ENCODE measurements around the gene GPC6.

GPC6 gene

DNA sequence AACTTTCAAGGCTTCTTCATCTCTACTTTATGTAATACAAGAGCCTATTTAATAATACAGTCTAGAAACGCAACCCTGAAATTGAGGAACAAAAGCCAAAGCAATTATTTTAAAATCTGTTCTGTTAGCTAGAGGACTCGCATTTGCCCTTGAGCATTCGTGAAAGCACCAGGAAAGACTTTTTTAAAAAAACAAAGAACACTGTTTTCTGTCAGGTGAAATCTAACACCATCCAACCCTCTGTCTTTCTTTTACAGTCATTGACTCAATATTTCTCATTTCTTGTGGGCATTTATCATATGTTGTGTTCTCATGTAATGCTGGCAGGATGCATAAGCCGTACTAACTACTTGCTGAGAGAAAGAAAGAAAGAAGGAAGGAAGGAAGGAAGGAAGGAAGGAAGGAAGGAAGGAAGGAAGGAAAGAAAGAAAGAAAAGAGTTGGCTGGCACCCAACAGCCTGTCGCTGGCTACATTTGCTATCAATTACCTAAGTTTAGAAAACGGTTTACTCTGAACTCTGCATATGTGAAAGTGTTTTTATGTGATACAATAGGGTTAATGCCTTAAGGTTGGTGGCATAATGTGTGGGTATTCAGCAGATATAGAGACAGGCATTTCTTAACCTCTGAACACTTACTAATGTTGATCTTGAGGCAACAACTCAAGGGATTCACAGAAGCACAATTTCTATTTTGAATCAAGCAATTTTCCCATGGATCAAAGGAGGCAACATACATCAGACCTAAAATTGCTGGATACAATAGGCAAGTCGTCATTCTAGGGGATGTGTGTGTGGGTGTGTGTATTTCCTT lies 807.4 kb downstream of the GPC6 start:
- no peaks in the 10 kb centered on the region for H3K4me1 ChIP-seq (ENCODE audit: control insufficient read depth, insufficient read depth, low read length)
- no peaks in the 10 kb centered on the region for H3K9me3 ChIP-seq (ENCODE audit: control insufficient read depth, insufficient read depth, low read depth, low read length)
- no peak overlapping the region for H3K27ac ChIP-seq (ENCODE audit: extremely low read depth, low read depth, low read length)
- no peaks in the 10 kb centered on the region for H3K36me3 ChIP-seq (ENCODE audit: control insufficient read depth in 2 of 2, insufficient read depth in 1 of 2, low read length in 2 of 2)
- TF ChIP-seq ZNF473 (tag by site-specific recombination; IDR thresholded peaks at IDR 0.05) (no peak), ZNF366 (tag by site-specific recombination; conservative IDR thresholded peaks at IDR 0.05) (peak; percentile 84), TRIM28 (IDR thresholded peaks at IDR 0.05; ENCODE audit: borderline replicate concordance, low read length) (peak; percentile 79)
- POLR2A ChIA-PET: no interaction called here
- H3K4me3 ChIP-seq (ENCODE audit: low read depth, low read length): no peak overlapping the region
- CTCF ChIA-PET: no interaction called here

DNA sequence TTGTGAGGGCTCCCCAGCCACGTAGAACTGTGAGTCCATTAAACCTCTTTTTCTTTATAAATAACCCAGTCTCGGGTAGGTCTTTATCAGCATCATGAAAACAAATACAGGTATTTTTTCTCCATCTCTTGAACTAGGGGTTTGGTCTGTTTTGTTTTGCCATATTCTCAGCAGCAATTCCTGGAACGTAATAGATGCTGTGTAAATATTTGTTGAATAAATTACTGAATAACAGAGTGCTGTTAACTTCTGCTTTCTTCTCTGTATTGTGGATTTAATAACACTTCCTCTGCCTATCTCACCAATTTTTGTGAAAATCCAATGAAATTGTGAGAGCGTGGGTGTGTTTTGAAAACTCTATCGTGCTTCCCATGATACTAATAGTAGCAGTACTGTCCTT lies 823.4 kb downstream of the GPC6 start:
- POLR2A ChIA-PET: no interaction called here
- no peak overlapping the region for H3K4me3 ChIP-seq (ENCODE audit: low read depth, low read length)
- CTCF ChIA-PET: no interaction called here

GRCh38 chr13:94050686-94051085 lies 824.1 kb downstream of the GPC6 start:
- POLR2A ChIA-PET: no interaction called here
- TF ChIP-seq TRIM28 (IDR thresholded peaks at IDR 0.05; ENCODE audit: borderline replicate concordance, low read length) (0 out of 2 replicates have a peak, but pooled peaks have one; percentile 15), TCF7L2 (IDR thresholded peaks at IDR 0.05; ENCODE audit: borderline replicate concordance, low read depth, low read length) (no peak), GLIS2 (tag by site-specific recombination; IDR thresholded peaks at IDR 0.05) (no peak), ZNF433 (tag by site-specific recombination; IDR thresholded peaks at IDR 0.05; ENCODE audit: low read depth) (no peak), ZSCAN23 (tag by site-specific recombination; IDR thresholded peaks at IDR 0.05) (no peak)
- CTCF ChIA-PET: interaction anchor here (0.6 to 1.0 kb wide), 2 partner anchors 14 to 80 kb away, joined by 3 read pairs; no protein-coding TSS in a partner anchor
- Histone ChIP-seq H3K36me3 (ENCODE audit: control insufficient read depth in 2 of 2, insufficient read depth in 1 of 2, low read length in 2 of 2) (no peaks in the 10 kb centered on the region), H3K27ac (ENCODE audit: extremely low read depth, low read depth, low read length) (no peak overlapping the region), H3K4me1 (ENCODE audit: control insufficient read depth, insufficient read depth, low read length) (no peaks in the 10 kb centered on the region), H3K4me3 (ENCODE audit: low read depth, low read length) (no peak overlapping the region), H3K9me3 (ENCODE audit: control insufficient read depth, insufficient read depth, low read depth, low read length) (no peaks in the 10 kb centered on the region)

More for the DNA sequence above, 823.4 kb downstream of the GPC6 start:
- no peaks in the 10 kb centered on the region for H3K4me1 ChIP-seq (ENCODE audit: control insufficient read depth, insufficient read depth, low read length)
- H3K9me3 ChIP-seq (ENCODE audit: control insufficient read depth, insufficient read depth, low read depth, low read length): no peaks in the 10 kb centered on the region
- TF ChIP-seq ZNF423 (tag by site-specific recombination; IDR thresholded peaks at IDR 0.05) (no peak), KLF10 (tag by site-specific recombination; IDR thresholded peaks at IDR 0.05) (no peak), BCL6B (tag by site-specific recombination; IDR thresholded peaks at IDR 0.05) (no peak), GFI1B (tag by site-specific recombination; IDR thresholded peaks at IDR 0.05) (no peak)
- H3K27ac ChIP-seq (ENCODE audit: extremely low read depth, low read depth, low read length): no peak overlapping the region
- H3K36me3 ChIP-seq (ENCODE audit: control insufficient read depth in 2 of 2, insufficient read depth in 1 of 2, low read length in 2 of 2): no peaks in the 10 kb centered on the region

DNA sequence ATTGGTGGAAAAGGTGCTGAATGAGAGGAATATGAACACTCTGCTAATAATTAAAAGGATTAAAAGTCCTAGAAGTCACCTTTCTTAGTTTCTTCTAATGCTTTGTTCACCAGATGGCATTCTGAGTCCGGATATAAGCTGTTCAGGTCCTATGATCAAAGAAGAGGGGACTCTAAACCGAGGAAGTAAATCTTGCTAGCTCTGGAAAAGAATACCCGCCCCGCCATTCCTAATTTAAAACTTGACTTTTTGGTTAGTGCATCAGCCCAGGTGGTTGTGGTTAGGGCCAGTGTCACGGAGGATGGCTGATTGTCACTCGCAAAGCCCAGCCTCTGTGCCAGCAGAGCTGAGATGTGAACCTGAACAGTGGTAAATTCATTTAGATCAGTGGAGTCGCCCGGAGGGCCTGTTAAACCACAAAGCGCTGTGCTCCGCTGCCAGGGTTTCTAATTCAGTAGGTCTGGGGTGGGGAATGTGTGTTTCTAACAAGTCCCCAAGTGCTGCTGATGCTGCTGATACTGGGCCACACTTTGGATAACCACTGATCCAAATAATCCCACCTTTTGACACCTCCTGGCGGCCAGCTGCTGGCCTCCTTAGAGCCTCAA lies 827.5 kb downstream of the GPC6 start:
- Histone ChIP-seq H3K4me1 (ENCODE audit: control insufficient read depth, insufficient read depth, low read length) (no peaks in the 10 kb centered on the region), H3K9me3 (ENCODE audit: control insufficient read depth, insufficient read depth, low read depth, low read length) (no peaks in the 10 kb centered on the region), H3K4me3 (ENCODE audit: low read depth, low read length) (no peak overlapping the region), H3K27ac (ENCODE audit: extremely low read depth, low read depth, low read length) (no peak overlapping the region), H3K36me3 (ENCODE audit: control insufficient read depth in 2 of 2, insufficient read depth in 1 of 2, low read length in 2 of 2) (no peaks in the 10 kb centered on the region)
- ChIA-PET CTCF (no interaction called here), POLR2A (no interaction called here)
- TF ChIP-seq ZIC2 (tag by site-specific recombination; IDR thresholded peaks at IDR 0.05) (no peak), ZNF549 (tag by site-specific recombination; IDR thresholded peaks at IDR 0.05) (no peak), ZNF501 (tag by site-specific recombination; IDR thresholded peaks at IDR 0.05) (no peak), BCL11A (tag by site-specific recombination; IDR thresholded peaks at IDR 0.05; ENCODE audit: low read depth) (no peak), ZNF423 (tag by site-specific recombination; IDR thresholded peaks at IDR 0.05) (no peak), PRDM2 (tag by site-specific recombination; IDR thresholded peaks at IDR 0.05; ENCODE audit: borderline replicate concordance) (no peak), ZNF580 (tag by site-specific recombination; IDR thresholded peaks at IDR 0.05) (no peak), YY2 (tag by site-specific recombination; IDR thresholded peaks at IDR 0.05) (no peak)
